HG03066 (cell line): ENCODE results near the gene PWWP2A.
"Not testable (repeated sequence)": the region's sequence is repeated elsewhere in the genome, so short reads cannot be mapped to it uniquely, and the experiment has no call there.

Experiments
- ATAC-seq: cut with Tn5 transposase; IDR thresholded peaks from one replicate; pipeline ENCODE4 v1.9.1; 2021; ENCODE audit warnings: low read depth; ENCODE audit not compliant: unreplicated experiment

PWWP2A gene

GRCh38 chr5:160079753-160080152 lies 39.5 kb downstream of the PWWP2A start:
- no peak for ATAC-seq

- ATAC-seq, result no peak
These were observed 42.3 kb downstream of the PWWP2A start for GRCh38 chr5:160076997-160077396.

GRCh38 chr5:160075073-160075472 lies 44.2 kb downstream of the PWWP2A start:
- no peak for ATAC-seq

GRCh38 chr5:160071916-160072315 lies 47.3 kb downstream of the PWWP2A start:
- no peak for ATAC-seq

- no peak for ATAC-seq
These were observed 47.7 kb downstream of the PWWP2A start for GRCh38 chr5:160071516-160071915.

- not testable (repeated sequence) for ATAC-seq
These were observed 50.1 kb downstream of the PWWP2A start for GRCh38 chr5:160069120-160069519.

GRCh38 chr5:160064995-160065614 lies 54.1 kb downstream of the PWWP2A start:
- no peak for ATAC-seq

- no peak for ATAC-seq
These were observed 54.8 kb downstream of the PWWP2A start for GRCh38 chr5:160064417-160064810.

GRCh38 chr5:160061770-160062169 lies 57.5 kb downstream of the PWWP2A start:
- ATAC-seq, result no peak

GRCh38 chr5:160060001-160060400 lies 59.2 kb downstream of the PWWP2A start:
- ATAC-seq, result no peak

- ATAC-seq, result no peak
These were observed 62.0 kb downstream of the PWWP2A start for GRCh38 chr5:160057256-160057655.

GRCh38 chr5:160054831-160055230 lies 64.4 kb downstream of the PWWP2A start:
- ATAC-seq, result no peak

GRCh38 chr5:160054047-160054446 lies 65.2 kb downstream of the PWWP2A start:
- ATAC-seq, result no peak

- ATAC-seq, result no peak
These were observed 70.2 kb downstream of the PWWP2A start for GRCh38 chr5:160049099-160049498.

- no peak for ATAC-seq
These were observed 71.1 kb downstream of the PWWP2A start for GRCh38 chr5:160048131-160048530.

GRCh38 chr5:160047423-160047822 lies 71.8 kb downstream of the PWWP2A start:
- no peak for ATAC-seq

GRCh38 chr5:160044967-160045366 lies 74.3 kb downstream of the PWWP2A start:
- no peak for ATAC-seq

- no peak for ATAC-seq
These were observed 74.9 kb downstream of the PWWP2A start for GRCh38 chr5:160044391-160044804.

GRCh38 chr5:160042671-160043070 lies 76.6 kb downstream of the PWWP2A start:
- no peak for ATAC-seq
